ENCODE measurements around the gene TRPM5.

The TRPM5 gene

DNA sequence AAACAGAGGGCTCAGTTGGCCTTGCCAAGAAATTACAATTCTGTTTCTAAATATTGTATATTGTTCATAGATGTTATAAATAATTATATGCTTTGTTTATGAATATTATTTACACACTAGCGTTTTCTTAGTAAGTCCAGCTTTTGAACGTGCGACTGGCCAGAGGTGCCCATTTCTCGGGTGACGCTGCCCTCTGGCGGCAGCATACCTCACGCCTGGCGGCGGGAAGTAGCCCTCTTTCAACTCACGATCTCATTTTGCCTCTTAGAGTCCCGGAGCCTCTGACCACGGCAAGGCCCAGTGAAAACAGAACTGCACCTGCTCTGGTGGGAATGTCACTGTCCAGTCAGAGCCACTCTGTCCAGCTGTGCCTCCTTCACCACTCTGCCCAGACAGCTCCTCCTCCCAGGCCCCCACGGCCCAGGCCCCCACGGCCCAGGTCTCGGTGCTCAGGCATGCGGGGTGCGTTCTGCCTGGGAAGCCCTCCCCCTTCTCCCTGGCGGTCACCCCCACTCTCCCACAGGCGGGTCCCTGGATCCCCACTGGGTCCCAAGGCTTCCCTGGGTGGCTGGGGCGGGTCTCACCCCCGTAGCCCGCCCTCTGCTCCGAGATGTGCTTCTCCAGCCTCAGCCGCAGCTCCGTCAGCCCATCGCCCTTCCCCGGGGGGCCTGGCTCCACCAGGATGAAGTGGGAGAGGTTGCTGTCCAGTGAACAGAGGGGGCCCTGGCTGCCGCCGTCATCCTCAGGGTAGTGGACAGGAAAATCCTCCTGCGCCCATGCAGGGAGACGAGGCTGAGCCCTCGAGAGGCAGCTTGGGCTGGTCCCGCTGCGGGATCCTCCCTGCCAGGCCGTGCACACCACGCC, 24.4 kb downstream of the TRPM5 start:
- DNase-seq = no peak

DNA sequence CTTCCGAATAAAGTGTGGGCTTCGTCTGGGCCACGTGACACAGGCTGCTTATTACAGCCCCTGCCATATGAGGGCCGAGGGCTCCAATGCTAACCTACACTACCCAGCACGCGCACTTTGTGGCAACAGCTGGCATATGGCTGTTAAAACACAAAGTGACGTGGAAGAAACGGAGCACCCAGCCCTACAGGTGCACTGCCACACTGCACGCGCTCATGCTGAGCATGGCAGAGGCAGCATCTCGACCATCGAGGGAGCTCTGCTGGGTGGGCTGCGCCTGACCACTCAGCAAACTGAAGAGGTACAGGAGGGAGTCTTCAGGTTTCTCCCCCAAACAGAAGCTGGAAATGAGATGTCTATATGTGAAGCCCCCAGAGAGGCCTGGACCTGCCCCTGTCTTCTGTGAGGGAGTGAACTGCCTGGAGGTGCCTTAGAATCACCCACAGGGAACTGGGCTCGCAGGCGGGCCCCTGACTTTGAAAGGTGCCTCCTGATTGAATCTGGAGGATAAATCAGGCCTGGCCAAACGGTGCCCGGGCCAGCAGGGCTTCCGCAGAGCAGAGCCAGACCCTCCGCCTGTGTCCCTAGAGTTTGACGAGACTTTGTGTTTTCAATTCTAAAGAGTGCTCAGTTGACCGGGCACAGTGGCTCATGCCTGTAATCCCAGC, 25.5 kb downstream of the TRPM5 start:
- DNase-seq = no peak

DNA sequence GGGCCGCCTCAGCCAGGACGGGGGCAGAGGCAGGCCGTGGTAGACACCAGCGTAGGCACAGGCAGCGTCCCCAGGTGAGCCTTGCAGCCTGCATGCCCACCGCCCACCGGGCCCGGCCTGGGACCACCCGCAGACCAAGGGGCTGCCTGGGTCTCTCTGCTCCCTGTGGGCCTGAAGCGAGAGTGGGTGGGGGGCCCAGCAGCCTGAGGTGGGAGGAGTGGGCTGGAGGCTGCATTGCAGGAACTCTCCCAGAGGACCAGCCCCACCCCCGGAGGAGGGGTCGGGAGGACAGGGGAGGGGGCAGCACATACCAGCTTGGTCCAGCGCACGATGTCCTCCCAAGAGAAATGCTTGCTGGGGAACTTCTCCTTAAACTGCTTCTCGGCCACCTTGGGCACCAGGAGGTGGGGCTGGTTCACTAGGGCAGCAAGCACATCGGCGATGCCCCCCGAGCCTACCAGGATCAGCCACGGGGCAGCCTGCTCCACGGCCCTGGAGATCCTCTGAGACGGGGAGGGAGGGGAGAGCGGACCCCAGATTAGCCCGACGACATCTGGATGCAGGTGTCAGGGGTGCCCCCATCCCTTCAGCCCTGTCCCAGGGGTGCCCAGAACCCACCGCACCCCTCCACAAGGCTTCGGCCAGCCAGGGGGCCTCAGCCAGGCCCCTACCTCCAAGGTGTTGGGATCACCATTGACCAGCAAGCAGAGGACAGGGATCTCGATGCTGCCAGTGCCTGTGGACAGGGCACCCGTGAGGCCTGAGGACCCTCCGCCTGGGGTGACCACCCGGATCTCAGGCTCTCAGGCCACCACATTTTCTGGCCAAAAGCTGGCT, 26.2 kb downstream of the TRPM5 start:
- no peak for DNase-seq

DNA sequence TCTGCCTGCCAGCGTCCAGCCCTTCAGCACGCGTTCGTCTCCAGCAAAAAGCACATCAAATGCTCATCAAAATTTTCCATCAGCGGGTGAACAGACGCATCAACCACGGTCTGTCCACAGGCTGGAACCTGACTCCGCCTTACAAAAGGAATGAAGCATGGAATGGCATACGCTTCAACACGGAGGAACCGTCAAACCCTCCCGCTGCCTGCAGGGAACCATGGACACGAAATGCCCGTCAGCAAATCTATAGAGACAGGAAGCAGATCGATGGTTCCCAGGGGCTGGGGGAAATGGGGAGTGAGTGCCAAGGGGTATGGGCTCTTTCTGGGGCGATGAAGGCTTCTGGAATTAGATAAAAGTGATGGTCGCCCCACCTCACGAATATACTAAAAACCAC, 27.5 kb downstream of the TRPM5 start:
- no peak for DNase-seq

DNA sequence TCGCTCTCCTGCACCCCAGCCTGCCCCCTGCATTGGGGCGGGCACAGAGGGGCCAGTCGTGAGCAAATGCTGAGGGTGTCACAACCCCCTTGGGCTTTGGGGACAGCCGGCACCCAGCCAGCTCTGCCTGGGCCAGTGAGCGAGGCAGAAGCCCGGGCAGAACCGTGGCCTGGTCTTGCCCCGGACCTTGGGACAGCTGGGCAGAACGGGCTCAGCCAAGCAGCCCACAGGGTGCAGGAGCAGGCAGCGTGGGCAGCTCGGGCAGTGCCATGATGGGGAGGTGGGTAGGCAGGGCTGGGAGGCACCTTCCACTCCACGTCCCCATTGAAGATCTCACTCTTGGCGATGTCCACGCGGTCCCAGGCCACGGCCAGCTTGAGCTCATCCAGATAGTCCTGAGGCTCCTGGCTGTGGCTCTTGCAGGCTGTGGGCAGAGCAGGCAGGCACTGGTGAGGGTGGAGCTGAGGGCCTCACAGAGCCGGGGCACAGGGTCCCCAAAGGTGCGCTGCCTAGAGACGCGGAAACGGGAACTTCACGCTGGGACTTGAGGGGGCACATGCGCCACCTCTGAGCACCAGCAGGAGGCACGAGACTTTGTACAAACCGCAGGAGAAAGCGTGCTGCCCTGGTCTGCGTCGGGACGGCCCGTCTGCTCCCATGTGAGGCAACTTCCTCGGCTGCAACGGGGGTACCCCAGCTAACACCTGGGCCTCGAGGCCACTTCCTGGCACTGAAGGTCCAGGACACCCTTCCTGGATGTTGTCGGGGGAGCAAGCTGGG, 28.5 kb downstream of the TRPM5 start:
- no peak for DNase-seq

DNA sequence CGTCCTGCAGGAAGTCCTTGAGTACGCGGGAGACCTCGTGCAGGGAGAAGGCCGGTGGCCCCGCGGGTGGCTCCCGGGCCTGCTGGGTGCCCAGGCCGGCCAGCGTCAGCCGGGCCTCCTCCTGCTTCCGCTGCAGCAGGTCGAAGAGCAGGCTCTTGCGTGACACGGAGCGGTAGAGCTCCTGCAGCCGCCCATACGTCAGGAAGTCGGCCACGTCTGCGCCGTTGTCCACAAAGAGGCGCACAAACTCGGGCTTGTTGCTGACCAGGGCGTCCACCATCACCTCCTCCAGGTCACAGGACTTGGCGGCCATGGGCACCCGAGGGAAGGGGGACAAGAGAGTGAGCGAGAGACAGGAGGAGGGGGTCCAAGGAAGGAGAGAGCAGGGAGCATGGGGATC, 29.1 kb downstream of the TRPM5 start:
- DNase-seq = no peak

DNA sequence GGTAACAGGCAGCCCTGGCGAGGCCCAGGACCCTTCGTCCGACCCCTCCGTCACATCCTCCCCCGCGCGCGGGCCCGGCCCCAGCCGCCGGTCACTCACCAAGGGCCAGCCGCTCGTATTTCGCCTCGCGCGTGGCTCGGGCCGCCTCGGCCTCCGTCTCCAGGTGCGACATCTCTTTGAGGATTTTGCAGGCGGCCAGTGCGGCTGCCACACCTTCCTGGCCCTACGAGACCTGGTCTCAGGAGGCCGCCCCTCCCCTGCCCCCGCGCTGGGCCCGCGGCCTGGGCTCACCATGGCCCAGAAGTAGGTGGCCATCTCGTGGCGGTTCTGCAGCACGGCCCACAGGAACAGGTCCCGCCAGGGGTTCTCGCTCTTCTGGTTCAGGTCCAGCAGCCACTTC, 29.7 kb downstream of the TRPM5 start:
- DNase-seq = no peak

DNA sequence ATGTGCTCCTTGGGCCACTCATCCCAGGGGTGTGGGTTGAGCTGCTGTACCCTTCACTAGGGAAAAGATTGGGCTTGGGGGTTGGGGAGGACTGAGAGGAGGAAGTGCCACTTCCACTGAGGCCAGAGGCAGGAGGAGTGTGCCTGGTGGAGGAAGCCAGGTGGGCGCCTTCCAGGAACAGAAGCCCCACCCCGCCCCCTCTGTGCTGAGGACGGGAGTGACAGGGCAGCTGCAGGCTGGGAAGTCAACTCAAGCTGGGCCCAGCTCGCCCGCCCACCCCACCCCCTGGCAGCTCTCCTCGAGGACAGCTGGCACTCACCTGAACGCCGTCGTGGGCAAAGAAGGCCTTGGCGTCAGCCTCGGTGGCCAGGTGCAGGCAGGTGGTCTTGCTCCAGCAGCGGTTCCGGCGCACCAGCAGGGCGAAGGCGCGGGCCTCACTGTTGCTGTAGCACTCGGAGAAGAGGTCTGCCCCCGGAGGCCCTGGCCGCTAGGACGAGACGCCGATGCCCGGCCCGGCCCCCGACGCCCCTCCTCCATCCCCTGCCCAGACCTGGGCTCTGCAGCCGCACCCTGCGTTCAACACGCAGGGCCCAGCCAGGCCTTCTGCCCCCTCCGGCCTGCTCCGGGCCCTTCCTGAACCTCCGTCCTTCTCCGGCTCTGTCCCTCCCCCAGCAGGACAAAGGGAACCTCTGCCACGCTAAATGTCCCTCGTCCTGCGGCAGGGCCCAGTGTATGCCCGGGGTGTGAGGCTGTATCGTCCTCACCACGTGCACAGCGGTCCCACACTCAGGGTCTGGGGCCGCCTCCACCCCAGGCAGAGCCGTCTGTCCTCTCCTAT, 30.4 kb downstream of the TRPM5 start:
- DNase-seq = no peak

DNA sequence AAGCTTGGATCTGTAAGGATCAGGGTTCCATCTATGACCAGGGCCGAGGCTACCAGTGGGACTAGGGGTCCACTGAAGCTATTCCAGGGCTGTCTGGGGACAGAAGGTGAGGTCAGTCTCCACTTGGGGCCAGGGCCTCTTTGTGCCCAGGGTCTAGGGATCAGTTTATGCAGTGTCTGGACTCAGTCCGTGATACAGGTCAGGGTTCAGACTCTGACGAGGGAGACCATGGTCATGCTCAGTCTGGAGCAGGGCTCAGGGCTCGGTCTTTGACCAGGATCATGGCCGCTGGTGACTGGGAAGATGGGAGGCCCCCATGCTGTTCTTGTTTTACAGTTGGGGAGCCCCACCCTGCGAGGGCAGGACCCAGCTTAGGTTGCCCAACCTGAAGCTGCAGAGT, 32.0 kb downstream of the TRPM5 start:
- DNase-seq = no peak

DNA sequence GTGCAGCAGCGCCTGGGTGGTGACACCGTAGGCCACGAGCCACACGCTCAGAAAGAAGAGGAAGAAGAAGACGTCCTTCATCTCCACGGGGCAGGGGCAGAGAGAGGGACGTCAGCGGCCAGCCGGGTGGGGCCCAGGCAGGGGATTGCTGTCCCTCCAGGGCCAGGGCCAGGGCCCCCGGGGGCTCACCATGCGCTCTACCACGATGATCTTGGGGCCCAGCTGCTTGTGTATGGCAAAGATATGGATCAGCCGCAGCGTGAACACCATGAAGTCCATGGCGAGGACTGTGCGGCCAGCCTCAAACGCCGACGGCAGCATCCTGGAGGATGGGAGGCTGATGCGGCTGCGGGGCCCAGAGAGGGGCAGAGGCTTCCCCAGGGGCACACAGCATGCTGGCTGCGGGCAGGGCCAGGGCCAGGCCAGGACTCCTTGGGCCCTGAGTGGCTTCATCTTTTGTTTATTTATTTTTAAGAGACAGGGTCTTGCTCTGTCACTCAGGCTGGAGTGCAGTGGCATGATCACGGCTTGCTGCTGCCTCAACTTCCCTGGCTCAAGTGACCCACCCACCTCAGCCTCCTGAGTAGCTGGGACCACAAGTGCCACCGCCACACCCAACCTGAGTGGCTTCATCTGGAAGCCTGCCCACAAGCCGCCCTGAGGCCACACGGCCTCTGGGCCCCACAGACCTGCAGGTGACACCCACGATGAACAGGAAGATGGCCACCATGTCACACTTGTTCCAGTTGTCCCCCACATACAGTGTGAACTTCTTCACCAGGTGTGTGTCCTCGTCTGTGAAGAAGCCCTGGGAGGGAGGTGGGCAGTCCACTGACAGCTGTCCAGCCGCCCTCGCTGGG, 32.6 kb downstream of the TRPM5 start:
- no peak for DNase-seq

DNA sequence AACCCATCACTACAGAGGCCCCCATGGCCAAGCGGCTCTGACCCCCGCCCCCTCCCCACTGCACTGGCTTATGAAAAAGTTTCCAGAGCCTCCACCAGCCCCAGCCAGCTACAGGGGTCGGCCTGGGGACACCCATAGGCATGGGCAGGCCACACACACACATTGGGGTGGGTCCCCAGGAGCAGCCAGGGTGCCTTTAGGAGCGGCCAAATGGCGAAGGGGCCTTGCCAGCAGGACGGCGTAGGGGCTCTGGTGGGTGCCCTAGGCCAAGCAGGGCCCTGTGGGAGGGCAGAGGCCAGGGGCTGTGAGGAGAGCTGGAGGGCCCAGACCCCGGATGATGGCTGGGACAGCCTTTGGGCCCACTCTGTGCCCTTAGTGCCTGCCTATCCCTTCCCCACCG, 33.7 kb downstream of the TRPM5 start:
- no peak for DNase-seq

DNA sequence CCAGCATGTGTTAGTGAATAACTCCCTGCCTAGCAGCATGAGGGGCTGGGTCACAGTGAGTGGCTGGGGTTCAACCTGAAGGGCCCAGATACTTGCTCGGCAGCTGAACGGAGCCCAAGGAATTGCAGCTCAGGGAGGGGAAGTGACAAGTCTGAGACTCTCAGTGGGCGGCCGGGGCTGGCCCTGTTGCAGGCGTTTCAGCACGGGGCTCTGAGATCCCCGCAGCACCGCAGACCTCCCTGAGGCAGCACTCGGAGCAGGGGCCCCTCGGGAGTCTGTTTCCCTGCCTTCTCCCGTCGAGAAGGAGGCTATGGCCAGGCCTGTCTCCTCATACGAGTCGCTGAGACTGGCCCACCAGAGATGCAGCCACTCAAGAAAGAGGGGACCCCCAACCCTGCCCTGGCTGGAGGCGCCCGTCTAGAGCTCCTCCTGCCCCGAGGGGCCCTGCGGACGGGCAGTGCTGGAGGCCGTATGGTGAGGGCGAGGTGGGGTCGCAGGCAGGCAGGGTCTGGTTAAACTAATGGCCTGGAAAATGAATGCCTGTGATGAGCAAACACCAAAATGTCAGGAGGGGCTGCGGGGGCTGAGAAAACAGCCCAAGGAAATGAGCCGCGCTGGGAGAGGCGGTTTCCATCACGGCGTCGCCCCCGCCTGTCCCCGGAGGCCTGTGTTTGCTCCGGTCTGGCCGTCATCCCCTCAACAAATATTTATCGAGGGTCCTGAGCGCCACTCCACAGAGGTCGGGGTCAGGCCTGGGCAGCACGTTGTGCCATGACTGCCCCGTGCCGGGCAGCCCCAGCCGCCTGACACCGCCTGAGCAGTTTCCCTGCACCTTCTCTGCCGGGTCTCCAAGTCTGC, 34.5 kb downstream of the TRPM5 start:
- no peak for DNase-seq

DNA sequence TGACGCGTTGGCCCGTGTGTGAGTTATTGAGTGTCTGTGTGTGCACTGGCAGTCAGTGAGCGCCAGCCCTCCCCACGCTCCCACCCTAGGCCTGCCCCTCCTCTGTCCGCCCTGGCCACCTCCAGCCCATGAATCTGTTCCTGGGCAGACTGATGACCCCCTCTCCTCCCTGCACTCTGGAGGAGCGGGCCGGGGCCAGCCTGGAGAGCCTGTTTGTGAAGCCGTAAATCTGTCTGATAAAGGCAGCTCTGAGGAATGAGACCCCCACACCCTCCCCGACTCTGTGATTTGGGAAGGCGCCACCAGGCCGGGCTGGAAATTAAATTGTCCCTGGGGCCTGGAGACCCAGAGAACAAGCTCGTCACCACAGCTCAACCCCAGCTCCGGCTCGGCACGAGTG, 35.2 kb downstream of the TRPM5 start:
- no peak for DNase-seq

DNA sequence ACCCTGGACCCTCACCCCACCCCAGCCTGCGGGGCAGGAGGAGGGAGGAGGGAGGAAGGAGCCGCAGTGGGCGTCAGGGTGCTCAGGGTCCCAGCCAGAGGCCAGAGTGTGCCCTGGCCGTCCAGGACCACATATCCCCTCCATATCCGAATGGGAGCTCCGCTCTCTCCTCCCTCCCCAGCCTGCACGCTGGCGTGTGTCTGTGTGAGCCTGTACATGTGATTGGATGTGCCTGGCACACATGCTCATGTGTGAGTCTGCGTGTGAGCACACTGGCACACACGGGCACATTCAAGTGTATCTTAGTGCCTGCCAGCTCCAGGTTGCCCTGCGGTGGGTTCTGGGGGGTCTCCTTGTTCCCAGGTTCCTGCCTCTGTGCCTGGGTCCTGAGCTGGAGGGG, 35.6 kb downstream of the TRPM5 start:
- no peak for DNase-seq

DNA sequence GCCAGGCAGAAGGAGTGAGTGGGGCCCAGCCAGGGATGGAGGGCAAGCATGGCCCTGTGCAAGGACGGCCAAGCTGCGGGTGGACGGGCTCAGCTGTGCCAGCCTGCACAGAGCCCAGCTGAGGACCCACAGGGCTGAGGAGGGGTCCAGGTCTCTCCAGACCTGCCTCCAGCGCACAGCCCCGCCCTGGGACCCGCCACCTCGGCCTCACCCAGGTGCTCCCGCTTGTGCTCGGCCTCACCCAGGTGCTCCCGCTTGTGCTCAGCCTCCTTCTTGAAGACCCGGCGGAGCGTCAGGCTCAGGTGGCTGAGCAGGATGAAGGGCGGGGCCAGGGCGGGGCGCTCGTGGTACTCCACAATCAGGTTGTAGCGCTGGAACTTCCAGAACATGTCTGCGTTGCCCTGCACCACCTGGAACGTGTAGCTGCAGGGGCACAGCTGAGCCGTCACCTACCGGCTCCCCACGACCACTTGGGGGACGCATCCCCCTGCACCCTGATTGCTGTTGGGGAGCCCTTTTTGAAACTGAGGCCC, 37.4 kb downstream of the TRPM5 start:
- DNase-seq = no peak

DNA sequence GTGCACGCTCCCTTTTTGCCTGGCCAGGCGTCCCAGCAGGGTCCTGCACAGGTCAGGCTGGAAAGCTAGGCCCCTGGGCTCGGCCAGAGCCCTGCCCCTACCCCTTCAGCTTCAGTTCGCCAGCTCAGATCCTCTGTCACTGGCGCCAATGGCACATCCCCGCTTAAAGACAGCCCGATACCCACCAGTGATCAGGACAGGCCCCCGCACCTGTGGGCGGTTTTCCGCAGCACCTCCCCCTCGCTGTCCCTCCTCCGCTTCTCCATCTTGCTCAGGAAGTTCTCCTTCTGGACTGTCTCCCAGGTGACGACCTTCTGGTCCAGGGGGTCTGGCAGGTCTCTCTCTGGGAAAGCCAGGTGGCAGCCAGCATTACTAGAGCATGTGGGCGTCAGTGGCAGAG, 37.9 kb downstream of the TRPM5 start:
- DNase-seq = no peak

DNA sequence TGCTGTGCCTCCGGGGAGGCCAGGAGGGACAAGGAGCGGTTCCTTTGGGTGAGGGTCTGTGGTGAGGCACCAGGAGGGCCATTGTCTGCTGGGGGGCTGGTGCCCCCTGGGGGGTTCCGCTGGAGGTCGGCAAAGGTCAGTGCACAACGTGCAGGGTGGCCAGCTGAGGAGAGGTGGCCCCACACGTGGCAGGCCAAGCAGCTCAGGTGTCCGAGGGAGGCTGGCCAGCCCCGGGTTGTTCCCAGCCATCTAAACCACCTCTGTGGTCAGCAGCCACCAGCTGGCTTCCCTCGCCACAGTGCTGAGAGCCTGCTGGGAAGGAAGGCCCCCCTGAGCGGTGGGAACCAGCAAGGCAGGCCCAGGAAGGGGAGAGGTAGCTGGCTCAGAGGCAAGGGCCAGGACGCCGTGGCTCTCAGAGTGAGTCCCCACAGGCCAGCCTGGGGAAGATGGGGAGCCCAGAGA, 39.5 kb downstream of the TRPM5 start:
- no peak for DNase-seq

DNA sequence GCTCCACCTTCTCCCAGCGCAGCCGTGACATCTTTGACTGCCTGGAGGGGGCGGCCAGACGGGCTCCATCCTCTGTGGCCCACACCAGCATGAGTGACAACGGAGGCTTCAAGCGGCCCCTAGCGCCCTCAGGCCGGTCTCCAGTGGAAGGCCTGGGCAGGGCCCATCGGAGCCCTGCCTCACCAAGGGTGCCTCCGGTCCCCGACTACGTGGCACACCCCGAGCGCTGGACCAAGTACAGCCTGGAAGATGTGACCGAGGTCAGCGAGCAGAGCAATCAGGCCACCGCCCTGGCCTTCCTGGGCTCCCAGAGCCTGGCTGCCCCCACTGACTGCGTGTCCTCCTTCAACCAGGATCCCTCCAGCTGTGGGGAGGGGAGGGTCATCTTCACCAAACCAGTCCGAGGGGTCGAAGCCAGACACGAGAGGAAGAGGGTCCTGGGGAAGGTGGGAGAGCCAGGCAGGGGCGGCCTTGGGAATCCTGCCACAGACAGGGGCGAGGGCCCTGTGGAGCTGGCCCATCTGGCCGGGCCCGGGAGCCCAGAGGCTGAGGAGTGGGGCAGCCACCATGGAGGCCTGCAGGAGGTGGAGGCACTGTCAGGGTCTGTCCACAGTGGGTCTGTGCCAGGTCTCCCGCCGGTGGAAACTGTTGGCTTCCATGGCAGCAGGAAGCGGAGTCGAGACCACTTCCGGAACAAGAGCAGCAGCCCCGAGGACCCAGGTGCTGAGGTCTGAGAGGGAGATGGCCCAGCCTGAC, 41.2 kb downstream of the TRPM5 start:
- DNase-seq = no peak

DNA sequence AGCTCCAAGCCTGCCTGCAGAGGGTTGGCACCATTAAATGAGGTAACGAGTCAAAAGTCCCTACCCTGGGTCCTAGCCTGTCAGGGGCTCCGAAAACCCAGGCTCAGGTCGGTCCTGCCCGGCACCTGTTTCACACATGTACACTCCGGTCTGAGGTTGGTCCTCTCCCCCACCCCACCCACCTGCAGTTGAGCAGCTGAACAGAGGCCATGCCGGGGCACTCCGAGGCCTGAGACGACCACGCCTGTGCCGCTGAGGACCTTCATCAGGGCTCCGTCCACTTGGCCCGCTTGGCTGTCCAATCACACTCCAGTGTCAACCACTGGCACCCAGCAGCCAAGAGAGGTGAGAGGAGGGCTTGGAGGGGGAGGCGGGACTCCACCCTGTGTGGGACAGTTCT, 42.2 kb downstream of the TRPM5 start:
- DNase-seq = no peak

Measured in NCI-H524 treated with DMSO at 0.1 percent for 48 hours (cell line).